ENCODE results near the gene NCAPG2.
"Not testable (repeated sequence)": the region's sequence is repeated elsewhere in the genome, so short reads cannot be mapped to it uniquely, and the experiment has no call there.

The NCAPG2 gene

DNA sequence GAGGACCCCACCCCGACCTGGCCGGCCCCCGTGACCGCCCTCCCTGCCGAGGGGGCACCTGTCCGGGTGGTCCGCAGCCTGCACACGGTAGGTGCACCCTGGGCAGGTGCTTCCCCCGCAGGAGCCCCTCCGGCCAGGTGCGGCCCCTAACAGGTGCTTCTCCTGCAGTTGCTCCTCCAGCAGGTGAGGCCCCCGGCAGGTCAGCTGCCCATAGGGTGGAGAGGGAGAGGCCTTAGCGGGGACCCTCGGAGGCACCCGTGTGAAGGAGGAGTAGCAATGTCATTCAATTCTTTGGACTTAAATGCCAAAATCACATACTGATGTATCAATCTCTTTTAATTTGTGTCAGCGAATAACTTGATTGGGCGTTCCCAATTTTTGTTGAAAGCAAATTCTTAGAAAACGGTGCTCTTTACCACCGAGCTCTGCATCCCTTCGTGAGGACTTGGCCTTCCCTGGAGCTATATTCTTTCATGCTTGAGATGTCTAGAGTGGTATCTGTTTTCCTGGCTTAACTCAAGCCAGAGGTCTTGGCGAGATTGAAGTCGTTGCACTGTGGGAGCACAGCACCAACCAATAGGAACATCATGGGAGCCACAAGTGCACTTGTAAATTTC lies 738 bp upstream of the NCAPG2 start:
- DNase-seq (ENCODE audit: low spot score): no peak

DNA sequence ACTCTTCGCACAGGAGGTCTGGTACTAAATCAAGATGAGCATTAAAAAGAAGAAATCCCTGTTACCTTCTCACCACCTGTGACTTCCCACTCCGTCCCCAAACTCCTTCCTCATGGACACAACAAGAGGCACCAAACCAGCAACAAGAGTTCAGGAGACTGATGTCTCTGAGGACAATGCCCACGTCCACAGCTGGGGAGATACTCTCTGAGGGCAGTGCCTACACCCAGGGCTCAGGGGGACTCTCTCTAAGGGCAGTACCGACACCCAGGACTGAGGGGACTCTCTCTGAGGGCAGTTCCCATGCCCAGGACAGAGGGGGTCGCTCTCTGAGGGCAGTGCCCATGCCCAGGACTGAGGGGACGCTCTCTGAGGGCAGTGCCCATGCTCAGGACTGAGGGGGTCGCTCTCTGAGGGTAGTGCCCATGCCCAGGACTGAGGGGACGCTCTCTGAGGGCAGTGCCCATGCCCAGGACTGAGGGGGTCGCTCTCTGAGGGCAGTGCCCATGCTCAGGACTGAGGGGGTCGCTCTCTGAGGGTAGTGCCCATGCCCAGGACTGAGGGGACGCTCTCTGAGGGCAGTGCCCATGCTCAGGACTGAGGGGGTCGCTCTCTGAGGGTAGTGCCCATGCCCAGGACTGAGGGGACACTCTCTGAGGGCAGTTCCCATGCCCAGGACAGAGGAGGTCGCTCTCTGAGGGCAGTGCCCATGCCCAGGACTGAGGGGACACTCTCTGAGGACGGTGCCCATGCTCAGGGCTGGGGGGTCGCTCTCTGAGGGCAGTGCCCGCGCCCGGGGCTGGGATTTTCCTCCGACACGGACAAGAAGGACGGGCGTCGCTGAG lies 703 bp downstream of the NCAPG2 start:
- not testable (repeated sequence) for DNase-seq (ENCODE audit: low spot score)

DNA sequence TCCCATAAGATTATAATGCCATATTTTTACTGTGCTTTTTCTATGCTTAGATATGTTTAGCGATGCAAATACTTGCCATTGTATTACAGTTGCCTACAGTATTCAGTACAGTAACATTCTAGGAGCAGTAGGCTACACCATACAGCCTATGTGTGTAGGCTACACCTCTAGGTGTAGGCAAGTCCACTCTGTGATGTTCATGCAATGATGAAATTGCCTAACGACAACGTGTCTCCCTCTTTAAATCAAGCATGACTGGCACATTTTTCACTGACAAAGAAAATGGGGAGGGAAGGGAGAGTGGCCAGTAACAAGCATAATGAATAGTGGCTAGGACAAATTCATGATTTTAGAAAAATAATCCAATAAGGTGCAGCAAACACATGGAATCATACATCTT lies 1.7 kb downstream of the NCAPG2 start:
- no peak for DNase-seq (ENCODE audit: low spot score)

DNA sequence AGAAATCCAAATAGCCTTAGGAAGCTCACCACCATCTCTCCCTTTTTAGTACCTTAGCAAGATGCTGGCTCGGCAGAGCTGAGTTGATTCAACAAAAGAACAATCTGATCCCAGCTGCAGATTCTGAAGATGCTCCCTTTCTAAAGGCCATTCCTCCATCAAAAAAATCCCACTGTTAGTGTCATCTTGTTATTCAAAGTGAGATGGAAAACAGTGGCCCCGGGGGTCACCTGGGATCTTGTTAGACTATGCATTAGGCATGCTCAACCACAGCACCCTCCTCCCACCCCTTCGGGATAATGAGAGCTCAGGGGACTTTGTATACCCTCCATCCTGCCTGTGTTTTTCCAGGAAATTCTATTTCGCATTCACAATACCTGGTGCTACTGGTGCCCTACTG lies 2.4 kb downstream of the NCAPG2 start:
- DNase-seq (ENCODE audit: low spot score): no peak

DNA sequence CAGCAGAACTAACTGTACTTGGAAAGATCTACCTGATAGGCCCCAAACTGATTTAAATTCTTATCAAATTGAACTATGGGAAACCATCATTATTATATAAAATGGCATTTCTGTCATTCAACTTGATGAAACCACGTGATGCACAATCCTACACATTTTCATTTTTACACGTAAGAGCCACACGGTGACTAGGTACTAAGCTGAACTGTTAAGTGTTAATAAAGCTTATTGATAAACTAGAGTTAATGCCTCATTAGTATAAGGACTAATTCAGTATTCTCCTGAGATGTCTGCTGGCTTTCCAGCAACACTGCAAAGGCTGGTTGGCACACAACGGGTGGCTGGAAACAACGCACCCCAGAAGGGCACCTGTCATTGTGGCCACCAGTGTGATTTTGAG lies 4.6 kb downstream of the NCAPG2 start:
- no peak for DNase-seq (ENCODE audit: low spot score)

DNA sequence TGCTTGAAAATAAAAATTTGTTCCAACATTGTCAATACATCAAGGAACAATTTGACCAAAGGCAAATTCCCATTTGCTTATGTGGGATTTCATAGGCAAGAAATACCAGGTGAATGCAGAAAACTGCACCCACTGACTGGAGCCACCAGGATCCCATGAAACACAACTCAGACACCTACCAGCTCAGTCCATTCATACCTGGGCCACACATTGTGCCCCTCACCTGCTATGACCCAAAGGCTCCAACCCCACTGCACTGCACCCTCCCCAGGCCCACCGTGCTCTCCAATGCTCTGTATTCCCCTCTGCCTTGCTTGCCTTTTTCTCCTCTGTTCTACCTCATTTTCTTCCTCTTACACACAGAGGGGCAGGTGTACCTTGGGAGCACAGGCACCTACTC lies 5.3 kb downstream of the NCAPG2 start:
- DNase-seq (ENCODE audit: low spot score): no peak

DNA sequence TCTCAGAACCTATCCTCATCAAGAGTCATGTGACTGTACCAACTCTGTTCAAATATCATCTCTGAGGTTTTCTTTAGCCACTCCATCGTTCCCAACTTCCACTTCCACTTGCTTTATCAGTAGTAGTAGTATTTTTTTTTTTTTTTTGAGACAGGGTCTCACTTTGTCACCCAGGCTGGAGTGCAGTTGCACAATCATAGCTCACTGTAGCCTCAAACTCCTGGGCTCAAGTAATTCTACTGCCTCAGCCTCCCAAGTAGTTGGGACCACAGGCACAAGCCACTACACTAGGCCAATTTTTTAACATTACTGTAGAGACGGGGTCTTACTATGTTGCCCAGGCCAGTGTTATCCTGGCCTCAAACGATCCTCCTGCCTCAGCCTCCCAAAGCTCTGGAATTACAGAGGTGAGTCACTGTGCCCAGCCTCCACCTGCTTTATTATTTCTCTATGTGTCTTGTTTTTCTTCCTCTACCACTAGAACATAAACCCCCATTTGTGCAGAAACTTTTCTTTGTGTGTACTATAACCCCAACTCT lies 5.9 kb downstream of the NCAPG2 start:
- no peak for DNase-seq (ENCODE audit: low spot score)

DNA sequence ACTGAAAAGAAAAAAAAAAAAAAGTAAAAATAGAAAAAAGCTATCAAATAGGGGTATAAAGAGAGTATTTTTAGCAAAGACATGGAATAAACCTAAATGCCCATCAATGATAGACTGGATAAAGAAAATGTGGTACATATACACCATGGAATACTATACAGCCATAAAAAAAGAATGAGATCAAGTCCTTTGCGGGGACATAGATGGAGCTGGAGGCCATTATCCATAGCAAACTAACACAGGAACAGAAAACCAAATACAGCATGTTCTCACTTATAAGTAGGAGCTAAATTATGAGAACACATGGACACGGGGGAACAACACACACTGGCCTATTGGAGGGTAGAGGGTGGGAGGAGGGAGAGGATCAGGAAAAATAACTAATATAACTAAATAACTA lies 7.0 kb downstream of the NCAPG2 start:
- not testable (repeated sequence) for DNase-seq (ENCODE audit: low spot score)

DNA sequence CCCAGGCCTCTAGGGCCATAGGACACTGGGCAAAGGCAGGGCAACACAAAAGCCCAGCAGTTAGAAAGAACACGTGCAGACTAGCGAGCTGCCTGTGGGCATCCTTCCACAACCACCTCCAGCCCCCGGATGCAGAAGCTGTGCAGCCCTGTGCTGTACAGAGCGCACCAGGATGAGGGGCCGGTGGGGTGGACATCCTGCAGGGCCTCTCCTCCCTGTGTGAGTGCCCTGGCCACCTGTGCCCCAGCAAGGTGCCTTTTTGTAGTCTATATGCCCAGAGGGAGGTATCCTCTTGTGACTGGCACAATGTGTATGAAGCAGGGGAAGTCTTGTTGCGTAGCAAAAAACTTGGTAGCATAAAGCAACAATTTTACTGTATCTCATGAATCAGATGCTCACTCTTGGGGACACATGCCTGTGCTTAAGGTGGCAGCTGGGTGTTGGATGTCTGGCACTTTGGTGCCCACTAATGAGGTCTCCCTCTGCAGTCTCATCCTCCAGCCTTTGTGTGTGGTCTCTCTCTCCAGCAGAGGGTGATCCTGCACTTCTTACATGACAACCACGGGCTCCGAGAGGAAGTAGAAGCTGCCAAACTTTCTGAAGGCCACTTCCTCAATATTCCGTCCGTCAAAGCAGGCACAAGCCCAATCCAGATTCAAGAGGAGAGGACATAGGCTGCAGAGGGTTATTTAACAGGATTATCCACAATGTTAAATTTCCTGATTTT lies 8.7 kb downstream of the NCAPG2 start:
- DNase-seq (ENCODE audit: low spot score): peak; percentile 60

DNA sequence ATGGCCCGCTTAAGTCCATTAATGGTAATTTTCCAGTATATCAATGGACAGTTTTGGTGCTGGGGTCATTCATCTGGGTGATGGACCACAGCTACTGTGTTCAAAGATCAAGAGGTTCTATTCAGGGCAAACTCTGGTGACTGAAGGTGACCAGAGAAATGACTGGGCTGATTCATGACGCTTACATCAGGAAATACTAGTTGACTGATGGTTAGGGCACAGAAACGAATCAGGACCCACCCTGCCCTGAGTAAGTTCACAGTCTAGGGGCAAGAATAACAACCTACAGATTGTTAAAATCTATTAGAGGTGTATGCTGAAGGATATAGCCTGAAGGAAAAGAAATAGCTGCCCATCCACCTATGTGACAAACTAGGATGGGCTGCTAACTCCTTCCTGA lies 9.5 kb downstream of the NCAPG2 start:
- DNase-seq (ENCODE audit: low spot score): no peak

DNA sequence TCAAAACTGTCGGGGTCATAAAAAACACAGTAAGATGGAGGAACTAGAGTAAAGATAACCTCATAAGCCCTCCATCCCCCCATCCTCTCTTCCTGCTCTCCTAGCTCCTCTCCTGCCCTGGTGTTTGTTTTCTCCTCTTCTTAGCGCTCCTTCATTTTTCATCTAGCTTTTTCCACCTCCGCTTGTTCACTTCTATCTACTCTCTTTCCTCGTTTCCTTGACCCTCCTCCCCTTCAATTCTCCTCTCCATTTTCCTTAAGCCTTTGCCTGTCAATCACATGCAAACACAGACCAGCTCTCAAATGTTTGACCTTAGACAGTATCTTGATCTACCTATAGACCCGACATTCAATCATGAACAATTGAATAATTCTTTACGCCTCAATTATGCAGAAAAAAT lies 10.0 kb downstream of the NCAPG2 start:
- no peak for DNase-seq (ENCODE audit: low spot score)

DNA sequence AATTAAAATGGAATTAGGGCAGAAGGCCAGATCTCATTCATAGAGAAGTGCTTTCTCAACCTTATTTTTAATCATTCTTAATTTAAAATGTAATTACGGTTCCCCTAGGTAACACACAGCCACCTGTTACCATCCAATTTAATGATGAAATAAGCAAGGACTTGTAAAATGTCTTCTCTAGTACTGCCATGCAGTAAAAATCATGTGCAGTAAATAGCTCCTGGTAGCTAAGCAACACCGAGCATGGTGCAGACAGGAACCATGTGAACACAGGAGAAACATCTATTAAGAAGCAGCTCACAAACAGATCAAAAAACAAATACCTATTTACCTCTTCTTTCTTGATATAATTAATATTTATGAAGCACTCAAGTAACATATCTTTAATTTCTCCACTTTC lies 15.1 kb downstream of the NCAPG2 start:
- no peak for DNase-seq (ENCODE audit: low spot score)

DNA sequence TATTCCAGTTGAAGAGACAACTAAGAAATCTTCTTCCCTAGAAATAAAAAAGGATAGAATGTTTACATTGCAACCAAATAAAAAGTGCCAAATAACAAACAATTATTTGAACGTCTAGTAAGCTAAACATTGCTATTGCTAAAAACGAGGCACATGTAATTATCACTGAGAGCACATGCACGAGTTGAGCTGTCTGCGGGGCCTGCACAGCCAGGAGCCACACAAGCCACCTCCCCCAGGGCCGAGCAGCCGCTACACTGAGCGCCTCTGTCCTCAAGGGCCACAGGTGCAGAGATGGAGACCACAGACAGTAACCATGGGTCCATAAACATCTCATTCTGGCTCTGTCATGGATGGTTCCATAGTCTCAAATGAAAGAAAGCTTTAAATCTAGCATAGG lies 17.2 kb downstream of the NCAPG2 start:
- no peak for DNase-seq (ENCODE audit: low spot score)

DNA sequence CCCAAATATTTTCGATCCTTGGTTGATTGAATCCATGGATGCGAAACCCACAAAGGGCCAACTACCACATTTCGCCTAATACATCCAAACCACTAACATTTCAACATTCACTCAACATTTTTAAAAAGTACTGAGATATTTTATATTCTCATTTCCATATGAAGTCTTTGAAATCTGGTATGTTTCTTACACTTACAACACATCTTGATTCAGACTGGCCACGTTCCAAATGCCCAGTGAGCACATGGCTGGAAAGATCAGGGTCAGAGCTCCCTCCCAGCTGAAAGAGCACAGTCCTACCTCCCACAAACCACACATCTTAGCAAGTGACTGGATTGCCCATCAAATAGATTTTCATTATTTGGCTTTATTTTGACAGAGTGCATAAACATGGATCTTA lies 18.9 kb downstream of the NCAPG2 start:
- DNase-seq (ENCODE audit: low spot score): no peak

DNA sequence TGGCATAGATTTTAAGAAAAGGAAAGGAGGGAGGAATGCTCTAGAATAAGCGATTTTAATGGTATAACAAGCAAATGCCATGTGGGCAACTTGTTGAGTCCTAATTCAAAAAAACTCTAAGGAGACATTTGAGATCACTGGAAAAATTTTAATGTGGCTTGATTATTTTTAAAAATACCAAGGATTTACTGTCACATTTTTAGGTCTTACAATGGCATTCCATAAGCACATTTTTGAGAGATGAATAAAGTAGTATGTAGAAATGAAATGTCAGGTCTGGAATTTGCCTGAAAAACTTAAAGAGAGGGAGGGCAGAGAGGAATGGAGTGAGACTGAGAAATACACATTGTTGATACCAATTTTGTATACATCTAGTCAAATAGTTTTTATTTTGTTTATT lies 20.3 kb downstream of the NCAPG2 start:
- no peak for DNase-seq (ENCODE audit: low spot score)

DNA sequence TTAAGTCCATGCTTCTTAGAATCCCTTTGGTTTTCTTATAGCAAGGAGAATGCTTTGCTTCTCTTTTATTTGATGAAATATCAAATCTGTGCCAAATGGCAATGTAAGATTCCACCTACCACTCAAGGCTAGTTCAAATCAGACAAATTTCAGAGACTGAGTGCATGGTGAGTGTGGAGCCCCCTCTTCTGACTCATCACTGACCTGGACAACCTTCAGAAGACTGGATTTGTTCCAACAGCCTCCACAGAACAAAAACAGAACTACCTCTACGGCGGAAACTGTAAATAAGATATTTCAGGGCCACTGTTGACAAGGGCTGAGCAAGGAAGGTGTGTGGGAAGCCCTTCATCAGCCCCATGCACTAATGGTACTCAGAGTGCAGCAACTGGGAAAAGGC lies 21.1 kb downstream of the NCAPG2 start:
- no peak for DNase-seq (ENCODE audit: low spot score)

DNA sequence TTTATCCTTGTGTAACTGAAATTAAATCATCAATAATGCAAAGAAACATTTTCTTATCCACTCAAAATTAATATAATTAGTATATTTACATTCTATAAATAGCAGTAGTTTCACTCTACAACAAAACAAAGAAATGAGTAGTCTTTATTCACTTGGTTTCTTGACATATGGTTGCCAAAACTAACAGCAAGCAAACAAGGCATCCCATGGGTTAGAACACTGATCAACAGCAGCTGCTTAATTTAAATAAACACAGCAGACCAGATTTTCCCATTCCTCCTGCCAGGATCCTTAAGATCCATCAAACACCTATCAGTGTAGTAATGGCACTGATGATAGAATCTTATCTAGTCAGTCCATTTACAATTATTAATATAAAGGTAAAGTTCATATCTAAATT lies 22.1 kb downstream of the NCAPG2 start:
- DNase-seq (ENCODE audit: low spot score): no peak

DNA sequence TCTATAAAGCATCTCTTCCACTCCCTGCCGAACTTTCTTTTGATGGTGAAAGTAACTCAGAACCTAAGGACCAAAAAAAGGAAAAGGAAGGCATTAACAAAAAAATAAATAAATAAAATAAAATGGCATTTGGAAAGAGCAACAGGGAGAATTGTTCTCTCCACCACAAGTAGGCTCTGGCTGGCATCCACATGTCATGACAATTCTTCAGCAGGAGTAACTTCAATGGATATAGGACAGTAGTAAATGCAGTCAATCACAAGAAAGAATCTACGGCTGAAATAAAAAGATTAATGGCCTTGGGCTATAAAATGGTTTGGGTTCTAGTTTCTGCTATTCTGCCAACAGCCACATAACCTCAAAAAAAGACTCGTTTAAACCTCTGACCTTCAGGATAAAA lies 23.9 kb downstream of the NCAPG2 start:
- DNase-seq (ENCODE audit: low spot score): no peak

DNA sequence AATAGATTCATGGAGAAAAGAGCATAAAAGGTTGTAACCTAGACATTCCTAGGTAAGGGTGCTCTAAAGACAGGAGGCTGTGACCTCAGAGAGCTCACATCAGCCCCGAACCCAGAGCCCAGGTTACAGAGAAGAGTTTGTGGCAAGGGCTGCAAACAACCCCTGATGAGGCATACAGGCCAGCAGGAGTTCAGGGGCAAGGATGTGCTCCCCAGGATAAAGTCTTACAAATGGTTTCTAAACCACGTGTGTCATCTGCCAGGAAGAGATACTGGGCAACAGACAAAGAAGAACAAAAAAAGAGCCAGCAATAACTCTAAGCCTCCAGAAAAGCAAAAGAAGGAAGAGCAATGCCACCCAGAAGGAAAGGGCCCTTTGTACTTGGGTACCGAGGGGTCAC lies 27.7 kb downstream of the NCAPG2 start:
- no peak for DNase-seq (ENCODE audit: low spot score)

DNA sequence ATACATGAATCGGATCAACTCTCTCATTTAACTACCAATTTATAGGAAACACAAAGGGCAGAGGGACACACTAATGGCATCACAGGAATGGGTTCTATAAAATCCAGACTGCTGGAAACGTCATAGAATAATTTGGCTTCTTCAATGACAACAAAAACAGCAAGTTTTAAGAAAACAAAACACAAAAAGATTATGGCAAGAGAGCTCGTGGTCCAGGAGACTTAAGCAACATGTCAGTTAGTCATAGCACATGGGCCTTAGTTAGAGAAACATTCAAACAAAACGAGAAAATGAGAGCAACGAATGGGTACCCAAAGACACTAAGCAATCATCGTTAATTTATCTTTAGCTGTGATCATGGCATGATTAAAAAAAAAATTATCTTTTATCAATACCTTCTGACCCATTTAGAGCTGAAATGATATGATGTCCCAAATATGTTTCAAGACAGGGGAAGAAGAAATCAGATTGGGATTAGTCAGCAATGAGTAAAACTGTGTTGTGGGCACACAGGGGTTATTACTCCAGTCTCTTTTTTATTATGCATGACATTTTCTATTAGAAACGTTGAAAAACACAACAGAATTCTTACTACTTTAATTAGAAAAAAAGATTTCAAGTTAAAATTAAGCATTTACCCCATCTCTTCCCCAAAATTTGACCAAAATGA lies 28.3 kb downstream of the NCAPG2 start:
- DNase-seq (ENCODE audit: low spot score): no peak

DNA sequence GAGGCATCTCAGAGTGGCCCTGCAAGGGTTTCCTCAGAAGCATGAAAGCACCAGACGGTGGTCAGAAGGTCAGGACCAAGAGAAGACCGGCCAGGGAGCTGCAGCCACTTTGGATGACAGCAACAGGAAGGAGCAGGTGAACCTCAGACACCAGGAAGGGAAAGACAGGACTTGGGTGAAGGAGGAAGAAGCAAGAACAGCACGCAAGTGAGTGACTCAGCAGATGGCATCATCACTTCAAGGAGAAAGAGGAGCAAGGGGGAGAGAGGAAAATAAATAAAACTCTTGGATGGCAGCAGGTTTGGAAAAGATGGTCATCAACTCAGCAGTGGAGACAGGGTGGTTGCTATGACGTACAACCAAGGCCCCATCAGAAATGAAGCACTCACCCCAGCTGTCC lies 31.6 kb downstream of the NCAPG2 start:
- no peak for DNase-seq (ENCODE audit: low spot score)

DNA sequence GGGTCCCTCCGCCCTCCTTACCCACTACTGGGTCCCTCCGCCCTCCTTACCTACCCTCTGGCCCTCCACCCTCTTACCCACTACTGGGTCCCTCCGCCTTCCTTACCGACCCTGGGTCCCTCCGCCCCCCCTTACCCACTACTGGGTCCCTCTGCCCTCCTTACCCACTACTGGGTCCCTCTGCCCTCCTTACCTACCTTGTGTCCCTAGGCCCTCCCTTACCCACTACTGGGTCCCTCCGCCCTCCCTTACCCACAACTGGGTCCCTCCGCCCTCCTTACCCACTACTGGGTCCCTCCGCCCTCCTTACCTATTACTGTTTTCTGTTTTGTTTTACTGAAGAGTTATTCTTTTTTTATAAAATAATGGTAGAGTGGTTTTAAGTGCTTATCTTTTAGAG lies 36.5 kb downstream of the NCAPG2 start:
- not testable (repeated sequence) for DNase-seq (ENCODE audit: low spot score)
